ENCODE results near the gene TMEM106B.
"Not testable (repeated sequence)": the region's sequence is repeated elsewhere in the genome, so short reads cannot be mapped to it uniquely, and the experiment has no call there.

GRCh38 chr7:12225017-12225416 lies 13.9 kb downstream of the TMEM106B start:
- not testable (repeated sequence) for TF ChIP-seq CTCF (IDR thresholded peaks at IDR 0.05; ENCODE audit: poor library complexity); EZH2 (IDR thresholded peaks at IDR 0.05; ENCODE audit: borderline replicate concordance); EZH2phosphoT487 (IDR thresholded peaks at IDR 0.05; ENCODE audit: low read depth, severe bottlenecking, unreplicated experiment)

Measured in hepatocyte (in vitro differentiated cells).